HG03432 (cell line): ENCODE measurements around the gene EPS8L1.
"Not testable (repeated sequence)": the region's sequence is repeated elsewhere in the genome, so short reads cannot be mapped to it uniquely, and the experiment has no call there.

Experiments
- ATAC-seq: cut with Tn5 transposase; IDR thresholded peaks from one replicate; pipeline ENCODE4 v1.9.1; 2021; ENCODE audit warnings: mild to moderate bottlenecking, moderate library complexity; ENCODE audit not compliant: unreplicated experiment

EPS8L1 gene

DNA sequence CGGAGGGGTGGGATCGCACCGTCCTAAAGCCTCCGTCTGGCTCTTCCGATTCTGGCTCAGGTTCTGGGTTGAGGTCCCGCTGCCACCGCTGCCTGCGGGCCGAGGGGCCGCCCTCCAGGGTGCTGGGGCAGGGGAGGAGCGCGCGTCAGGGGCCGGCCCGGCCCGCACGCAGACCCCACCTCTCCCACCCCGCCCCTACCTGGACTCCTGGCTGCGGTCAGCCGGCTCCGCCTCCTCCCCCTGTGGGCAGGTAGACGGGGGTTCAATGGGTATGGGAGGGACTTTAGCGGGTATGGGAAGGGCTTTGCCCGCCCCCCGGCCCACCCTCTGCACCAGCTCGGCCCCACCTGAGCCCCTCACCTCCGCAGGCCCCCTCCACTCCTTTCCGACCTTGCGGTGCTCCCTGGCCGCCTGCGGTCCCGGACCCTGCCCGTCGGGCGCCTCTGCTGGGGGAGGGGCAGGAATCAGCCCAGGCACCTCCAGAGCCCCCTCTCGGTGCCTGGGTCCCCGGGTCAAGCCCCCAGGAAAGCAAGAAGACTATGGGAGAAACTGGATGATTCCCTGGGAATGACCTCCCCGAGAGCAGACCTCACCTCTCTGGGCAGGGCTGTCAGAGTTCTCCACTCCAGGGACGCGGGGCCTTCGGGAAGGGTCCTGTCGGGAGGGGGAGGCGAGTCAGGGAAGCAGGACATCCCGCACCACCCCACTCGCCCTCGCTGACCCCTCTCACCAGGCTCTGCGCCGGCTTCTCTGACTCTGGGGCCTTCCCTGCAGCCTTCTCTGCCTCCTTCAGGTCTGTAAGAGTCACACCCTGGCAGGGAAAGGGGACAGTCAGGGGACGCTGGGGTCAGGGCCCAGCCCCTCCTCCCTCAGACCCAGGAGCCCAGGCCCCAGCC, 17.0 kb downstream of the EPS8L1 start:
- ATAC-seq = no peak

DNA sequence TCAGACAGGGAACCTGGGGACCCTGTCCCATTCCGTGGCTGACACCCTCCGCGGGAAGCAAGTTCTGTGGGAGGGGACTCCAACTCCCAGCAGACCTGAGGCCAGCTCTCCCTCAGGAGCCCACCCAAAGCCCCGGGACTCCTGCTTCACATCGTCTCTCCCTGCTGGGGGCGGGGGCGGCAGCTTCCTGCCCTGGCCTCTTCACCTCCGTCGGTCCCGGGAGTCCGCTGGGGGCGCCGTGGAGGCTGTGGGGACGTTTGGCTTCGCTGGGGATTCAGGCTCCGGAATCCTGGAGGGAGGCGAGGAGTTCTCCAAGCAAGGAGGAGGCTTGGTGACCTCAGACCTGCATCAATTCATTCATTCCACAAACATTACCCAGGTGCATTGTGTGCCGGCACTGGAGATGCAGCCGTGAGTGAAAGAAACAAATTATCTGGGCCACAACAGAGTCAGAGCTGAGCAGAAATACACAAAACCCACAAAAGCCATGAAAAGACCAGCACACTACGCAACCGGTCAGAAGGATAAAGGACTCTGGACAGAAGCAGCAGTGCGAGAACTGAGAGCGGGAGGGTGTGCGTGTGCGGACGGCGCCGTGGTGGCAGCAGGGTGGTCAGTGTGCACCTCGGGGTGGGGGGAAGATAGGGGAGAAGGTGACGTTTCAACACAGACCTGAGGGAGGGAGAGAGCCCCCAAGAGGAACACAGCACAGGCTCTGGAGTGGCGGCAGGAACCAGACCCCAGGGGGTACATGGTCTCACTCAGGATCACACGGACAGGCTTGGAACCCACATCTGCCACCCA, 19.0 kb downstream of the EPS8L1 start:
- no peak for ATAC-seq

DNA sequence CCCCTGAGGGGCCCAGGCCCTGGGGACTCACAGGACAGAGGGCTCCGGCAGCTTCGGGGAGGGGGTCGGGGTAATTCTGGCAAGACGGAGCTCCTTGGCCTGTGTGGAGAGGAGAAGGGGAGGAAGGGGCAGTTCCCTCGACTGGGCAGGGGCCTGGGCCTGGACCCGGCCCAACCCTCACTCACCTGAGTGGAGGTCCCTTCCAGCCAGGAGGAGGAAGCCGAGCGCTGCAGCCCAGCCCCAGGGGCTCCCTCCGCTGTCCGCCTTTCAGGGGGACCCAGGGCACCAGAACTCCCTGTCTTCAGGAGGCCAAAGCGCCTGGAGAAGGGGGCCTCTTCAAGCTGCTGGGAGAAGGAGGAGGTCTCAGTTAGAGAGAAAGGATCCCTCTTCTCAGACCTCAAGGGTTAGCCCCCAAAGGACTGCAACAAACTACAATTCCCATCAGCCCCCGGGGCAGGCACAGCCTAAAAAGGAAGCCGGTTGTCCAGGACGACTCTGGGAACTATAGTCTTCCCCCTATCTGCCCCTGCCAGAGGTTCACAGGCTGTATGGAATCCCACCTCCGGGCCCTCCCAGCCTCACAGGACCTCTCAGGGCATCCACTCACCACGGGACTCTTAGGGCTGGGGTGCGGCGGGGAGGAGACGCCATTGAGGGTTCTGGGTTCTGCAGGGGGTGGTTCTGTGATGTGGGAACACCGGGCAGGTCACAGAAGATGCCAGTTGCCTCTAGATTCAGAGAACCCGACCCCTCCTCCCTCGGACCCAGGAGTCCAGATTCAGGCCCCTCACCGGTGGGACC, 19.8 kb downstream of the EPS8L1 start:
- no peak for ATAC-seq

DNA sequence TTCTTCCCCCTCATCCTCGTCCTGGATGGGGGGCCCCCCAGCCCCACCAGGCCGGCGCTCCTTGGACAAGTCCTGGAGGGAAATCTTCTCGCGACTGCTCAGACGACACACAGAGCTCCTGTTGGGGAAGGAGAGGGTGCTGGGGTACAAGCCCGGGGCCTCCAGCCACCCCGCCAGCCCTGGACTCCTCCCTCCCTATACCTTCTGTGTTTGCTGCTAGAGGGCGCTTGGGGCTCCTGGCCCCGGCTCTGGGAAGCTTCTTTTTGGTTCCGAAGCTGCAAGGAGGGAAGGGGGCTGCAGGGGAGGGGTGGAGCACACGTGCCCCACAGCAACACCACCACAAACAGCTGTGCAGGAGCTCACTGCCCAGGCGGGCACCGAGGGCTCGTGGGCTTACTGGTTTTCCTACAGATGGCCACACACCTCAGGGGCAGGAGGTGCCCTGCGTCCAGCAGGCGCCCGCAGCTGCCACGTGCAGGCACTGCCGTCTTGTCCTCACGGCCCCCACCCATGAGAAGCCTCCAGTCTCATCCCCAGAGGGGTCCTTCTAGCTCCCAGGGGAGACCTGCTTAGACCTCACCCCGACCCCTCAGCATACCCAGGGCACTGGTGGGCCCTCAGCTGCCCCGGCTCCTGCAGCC, 20.5 kb downstream of the EPS8L1 start:
- no peak for ATAC-seq

DNA sequence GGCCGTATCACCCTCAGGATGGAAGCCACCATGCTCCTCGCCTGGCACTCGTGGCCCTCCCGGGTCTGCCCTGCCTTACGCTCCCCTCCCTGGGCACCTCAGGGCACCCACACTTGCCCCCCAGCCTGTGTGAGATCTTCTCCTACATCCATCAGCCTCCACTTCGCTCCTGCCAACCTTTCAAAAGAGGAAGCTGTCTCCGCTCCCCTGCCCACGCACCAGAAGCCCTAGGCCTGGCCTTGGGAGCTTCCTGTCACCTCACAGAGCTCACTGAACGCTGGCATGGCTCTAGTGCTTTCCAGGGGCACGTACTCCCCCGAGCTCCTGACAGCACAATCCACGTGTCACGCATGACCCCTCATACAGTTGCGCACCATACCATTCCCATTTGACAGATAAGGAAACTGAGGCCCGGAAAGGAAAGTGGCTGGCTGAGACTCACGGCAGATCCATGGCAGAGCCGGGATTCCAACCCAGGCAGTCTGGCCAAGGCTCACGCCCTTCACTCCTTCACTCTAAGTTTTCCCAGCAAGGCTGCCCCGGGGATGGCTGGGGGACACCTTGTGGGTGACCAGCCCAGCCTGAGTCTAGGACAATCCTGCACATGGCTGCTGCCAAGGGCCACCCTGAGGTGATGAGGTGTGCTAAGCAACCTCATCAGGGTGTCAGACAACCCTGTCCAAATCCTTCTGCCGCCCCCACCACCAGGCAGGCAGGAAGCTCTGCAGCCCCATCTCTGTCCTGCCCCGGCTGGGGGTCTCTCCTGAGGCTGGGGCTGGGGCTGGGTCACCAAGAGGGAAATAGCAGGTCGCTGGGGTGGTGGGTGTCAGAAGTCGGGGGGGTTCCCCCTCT, 22.4 kb downstream of the EPS8L1 start:
- ATAC-seq = no peak

DNA sequence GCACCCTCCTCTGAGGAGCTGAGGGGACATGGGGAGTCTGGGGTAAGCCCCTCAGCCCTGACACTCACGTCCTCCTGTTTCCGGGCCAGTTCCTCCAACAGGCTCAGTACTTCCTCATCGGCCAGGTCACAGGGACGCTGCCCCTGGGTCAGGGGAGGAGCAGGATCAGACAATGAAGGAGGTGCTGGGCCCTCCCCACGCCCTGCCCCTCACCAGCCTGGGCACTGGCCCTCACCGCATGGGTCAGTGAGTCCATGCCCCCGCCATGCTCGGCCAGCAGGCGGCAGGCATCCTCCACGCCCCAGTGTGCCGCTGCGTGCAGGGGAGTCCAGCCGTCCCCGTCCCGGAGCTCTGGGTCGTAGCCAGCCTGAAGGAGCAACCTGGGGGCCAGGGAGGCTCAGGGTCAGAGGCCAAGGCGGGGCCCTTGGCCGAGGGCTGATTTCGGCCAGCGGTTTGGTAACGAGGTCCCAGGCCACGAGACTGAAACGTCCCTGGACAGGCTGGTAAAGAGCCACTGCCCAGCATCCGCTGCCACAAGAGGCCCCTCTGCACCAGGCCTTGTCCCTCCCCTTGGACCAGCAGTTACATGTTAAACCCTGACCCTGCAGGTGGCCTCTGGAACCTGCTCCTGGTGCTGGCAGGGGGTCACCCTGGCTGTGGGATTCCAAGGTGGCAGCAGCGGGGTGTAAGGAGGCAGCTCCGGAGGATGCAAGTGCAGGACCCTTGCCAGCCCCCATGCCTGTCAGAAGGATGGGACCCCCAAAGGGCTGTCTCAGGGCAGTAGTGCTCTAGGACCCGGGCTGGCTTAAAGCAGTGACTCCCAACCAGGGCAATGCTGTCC, 23.3 kb downstream of the EPS8L1 start:
- ATAC-seq = no peak

DNA sequence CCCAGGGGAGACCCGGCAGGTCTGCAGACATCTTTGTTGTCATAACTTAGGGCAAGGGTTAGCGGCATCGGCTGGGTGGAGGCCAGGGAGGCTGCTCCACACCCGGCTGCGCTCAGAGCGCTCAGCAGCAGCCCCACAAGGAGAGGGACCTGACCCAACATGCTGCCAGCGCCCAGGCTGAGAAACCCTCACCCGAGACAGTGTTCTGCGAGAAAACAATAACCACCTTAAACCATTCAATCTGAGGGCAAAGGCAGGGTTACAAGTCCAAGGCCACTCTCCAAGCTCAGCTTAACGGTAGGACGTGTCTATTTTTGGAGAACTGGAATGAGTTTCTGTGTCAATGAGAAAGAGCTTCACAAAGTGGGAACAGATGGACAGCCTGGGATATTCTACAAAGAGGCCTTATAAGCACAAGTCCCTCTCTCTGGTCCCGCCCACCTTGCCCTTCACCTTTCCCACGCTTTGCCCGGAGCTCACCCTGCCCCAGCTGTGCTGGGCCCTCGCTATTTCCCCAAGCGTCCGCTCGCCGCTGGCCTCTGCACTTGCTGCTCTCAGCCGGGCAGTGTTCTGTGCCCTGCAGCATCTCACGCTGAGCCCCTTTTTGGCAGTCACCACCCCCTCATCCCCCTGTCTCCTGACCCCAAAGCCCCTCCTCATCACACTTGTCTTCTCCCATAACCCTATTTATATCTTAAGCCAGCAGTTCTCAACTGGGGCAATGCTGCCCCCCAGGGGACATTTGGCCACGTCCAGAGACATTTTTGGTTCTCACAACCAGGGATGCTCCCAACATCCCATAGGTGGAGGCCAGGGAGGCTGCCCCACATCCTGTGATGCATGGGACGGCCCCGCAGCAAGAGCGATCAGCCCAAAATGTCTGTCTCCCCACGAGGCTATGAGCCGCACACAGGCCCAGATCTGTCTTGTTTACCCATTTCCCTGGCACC, 24.2 kb downstream of the EPS8L1 start:
- no peak for ATAC-seq

DNA sequence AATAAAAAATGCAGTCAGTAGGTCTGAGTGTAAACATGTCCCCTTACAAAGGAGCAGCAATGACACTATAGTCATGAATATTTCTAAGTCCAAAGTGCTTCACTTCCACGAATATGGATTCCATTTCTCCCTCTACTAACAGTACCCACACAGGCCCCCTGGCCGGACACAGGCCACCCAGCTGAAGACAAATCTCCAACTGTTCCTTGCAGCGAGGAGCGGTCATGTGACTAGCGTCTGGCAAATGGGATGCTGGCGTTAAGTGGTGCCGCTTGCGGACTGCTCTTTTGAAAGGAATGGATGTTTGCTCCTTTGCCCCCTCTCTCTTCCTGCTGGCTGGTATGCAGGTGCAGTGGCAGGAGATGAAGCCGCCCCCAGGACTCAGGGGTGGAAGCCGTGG, 25.6 kb downstream of the EPS8L1 start:
- no peak for ATAC-seq

DNA sequence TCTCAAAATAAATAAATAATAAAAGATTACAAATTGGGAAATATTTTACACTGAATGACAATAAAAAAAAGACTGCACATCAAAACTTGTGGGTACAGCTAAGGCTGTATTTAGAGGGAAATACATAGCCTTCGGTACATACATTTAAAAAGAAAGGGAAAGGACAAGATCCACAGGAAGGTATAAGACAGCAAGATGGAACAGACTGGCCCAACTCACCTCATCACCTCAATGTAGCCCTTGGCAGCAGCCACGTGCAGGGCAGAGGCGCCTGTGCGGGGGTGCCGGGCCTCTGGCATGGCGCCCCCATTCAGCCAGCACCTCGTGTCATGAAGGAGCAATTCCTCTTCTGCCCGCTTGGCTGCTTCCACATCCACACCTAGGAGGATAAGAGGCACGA, 27.5 kb downstream of the EPS8L1 start:
- ATAC-seq = no peak

DNA sequence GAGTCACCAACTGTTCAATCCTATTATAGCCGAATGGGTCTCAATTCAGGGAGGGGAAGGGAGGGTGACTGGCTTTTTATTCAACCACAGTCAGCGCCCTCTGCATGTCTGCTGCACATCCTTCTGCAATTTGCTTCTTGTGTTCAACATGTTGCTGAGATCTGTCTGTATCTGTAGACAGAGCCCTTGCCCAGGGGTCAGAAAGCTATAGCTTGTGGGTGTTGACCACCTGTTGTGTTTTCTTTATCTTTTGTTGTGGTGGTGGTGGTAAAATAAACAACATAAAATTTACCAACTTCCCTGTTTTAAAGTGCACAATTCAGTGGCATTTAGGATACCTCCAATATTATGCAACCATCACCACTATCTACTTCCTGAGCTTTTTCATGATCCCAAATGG, 29.6 kb downstream of the EPS8L1 start:
- no peak for ATAC-seq

DNA sequence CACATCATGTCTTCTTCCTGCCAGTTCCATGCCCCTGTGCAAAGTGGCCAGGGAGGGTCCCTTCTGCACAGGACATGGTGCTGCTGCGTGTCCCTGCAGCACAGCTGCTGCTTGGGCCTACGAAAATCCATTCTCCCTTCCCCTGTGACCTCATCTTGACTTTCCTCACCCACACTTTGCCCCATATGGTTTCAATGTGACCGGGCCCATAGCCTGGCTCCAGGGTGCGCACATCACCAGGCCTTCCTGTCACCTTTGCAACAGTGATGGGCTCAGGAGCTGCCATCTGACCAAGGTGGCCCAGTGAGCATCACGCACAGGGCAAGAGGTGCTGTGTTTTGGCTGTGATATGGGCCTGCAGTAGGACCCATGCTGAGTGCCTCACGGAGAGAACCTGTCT, 30.9 kb downstream of the EPS8L1 start:
- no peak for ATAC-seq

DNA sequence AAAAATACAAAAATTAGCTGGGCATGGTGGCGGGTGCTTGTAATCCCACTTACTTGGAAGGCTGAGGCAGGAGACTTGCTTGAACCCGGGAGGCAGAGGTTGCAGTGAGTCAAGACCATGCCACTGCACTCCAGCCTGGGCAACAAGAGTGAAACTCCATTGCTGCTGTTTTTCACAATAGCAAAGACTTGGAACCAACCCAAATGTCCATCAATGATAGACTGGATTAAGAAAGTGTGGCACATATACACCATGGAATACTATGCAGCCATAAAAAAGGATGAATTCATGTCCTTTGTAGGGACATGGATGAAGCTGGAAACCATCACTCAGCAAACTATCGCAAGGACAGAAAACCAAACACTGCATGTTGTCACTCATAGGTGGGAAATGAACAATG, 31.6 kb downstream of the EPS8L1 start:
- not testable (repeated sequence) for ATAC-seq

DNA sequence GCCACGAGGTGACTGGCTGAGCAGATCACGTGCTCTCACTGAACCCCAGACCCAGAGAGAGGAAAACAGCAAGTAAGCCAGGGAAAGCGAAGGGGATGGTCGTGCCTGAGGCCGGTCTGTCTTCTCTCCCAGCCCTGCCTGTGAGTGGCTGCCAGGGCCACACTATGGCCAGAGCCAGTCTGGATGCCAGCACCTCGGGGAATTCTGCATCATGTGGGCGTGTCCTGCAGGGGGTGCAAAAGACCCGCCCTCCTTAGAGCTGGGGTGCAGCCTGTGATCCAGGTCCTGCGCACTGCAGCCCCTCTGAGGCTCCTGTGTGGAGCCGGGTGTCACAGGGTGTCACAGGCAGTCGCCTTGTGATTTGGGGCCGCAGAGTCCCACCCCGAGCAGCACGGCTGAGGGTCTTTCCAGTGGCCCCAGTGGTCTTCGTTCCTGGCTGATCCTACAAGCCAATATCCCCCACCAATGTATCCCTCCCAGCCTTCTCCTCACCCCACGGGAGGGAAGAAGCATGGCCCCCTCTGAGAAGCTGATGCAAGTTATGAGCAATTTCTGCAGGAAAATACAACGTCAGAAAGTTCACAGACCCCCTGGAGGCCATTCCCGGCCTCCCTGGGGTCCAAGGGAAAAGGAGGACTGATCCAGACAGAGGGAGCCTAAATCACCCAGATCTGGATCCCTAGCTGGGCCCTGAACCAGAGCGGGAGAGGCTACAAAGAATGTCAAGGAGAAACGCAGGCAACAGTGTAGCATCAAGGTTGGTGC, 34.0 kb downstream of the EPS8L1 start:
- ATAC-seq = no peak

DNA sequence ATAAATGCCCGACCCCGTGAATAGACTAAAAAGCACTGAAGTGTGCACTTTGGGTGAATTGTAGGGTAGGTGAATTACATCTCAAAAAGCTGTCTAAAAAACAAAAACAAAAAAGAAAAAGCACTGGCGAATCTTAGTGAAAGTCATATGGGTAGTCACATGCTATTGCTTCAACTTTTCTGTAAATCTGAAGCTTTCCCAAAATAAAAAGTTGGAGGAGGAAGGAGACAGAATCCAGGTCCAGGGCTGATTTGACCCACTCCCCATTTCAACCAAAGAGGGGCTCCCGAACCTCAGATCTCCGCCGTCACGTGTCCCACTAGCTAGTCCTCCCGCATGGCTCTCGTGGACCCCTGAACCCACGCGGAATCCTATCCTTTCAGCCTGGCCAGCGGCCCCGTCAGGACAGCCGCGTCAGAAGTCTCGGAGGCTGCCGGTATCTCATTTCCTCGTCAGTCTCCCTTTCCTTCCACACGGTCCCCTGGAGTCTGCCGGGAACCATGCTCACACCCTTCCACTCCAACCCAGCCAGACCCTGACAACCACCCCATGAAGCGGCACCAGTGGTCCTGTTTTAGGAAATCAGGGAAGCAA, 35.7 kb downstream of the EPS8L1 start:
- no peak for ATAC-seq

DNA sequence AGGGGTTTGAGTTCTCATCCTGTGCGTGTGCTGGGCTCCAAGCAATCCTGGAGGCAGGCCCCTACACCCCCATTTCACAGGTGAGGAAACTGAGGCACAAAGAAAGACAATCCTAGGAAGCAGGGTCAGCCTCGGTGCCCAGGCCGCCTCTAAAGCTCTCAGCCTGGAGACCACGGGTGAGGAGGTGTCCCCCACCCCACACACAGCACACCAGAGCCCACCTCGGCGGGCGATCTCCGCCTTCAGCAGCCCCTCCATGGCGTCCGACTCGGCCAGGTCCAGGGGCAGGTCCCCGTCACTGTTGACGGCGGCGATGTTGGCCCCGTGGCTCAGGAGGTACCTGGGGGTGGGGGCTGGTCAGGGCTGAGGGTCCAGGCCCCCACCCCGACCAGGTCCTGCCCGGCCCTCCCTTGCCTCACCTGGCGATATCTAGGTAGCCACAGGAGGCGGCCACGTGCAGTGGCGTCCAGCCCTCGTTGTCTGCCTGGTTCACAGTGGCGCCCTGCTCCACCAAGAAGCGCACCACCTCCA, 36.6 kb downstream of the EPS8L1 start:
- no peak for ATAC-seq

DNA sequence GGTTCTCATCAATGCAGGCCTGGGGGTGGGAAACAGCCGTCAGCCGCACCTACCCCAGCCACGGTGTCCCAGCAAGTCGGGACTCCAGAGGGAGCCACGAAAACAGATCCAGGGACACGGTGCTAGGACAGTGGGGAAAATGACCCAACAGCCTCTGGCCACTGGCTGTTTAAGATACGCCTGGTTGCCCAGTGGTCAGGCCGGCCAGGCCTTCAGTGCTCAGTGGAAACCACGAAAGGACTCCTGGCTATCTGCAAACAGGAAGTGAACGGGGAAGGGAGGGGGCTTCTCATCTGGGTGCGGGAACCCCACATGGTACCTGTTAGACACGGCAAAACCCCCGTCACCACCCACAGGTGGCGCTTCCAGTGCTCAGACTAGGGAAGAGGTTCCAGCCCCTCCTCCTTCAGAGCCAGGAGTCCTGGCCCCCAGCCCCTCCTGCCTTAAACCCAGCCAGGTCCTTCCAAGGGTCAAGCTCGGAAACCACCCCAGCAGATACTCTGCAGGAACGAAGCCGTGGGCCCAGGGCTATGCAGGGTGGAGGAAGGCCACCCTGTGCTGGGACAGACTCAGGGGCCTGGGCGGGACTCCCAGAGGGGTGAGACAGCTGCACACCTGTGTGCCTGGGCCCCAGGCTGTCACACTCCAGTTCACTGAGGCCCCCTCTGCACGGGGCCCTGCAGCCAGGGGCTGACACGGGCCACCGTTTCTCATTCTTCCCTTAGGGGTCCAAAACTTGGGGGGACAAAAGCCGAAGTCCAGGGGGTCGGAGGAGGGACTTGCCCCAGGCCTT, 37.3 kb downstream of the EPS8L1 start:
- no peak for ATAC-seq
